Diencephalon (tissue), 1 donor: Measurements from ENCODE around the gene C1QTNF4. TPM values are rescaled to one million over a fixed set of nuclear protein-coding genes. Genes with fewer than 3 reads are reported as not detected.

Experiments used
- small RNA-seq: library from RNA; depleted of rRNA; stranded (forward); fragments of <200 nt; gene quantifications from one replicate; pipeline ENCODE3, GENCODE V24; 2014
- total RNA-seq: library from RNA; depleted of rRNA; stranded (reverse); fragments of >200 nt; gene quantifications from one replicate; pipeline ENCODE4 v1.2.3, GENCODE V29; 2014

The C1QTNF4 gene
- total RNA-seq = 33.2 TPM

DNA sequence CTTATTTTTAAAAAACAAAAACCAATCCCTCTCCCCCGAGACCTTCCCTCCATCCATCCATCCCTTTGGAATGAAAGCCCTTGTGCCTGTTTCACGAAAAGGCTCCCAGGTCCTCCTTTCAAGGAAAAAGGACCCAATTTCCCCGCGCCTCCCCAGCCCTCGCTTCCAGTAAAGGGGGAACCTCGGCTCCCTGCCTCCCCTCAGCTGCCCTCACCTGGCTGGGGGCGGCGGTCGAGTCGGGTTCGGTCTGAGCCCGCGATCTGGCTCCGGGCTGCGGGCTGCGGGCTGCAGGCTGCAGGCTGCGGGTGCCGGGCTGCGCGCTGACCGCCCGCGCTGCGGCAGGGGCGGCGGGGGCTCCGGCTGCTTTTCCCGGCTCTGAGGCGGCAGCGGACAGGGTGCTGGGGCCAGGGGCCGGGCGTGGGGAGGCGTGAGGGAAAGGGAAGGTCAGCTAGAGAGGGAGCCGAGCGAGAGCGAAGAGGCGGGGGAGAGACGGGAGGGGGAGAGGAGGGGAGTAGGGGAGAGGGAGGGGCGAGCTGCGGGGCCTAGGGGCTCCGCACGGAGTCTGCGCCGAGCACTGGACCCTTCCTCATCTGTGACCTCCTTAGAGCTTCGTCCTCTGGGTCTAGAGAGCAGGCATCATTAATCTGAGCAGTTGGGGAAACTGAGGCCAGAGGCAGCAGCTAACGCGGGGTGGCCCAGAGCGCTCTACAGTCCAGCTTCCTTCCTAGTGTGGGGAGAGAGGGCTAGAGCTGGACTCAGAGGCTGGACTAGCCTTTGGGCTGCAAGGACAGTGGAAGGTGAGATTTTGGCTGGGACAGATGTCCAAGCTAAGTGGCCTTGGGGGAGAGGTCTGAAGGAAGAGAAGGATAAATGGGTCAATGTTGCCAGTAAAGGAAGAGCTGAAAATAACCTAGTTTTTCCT lies at the start of gene C1QTNF4:
C1QTNF4 (minus strand) TSS at position 478 of the 922 bp plus-strand sequence. CDS start 3,601 bp downstream, outside the sequence.

GRCh38 chr11:47642099-47642855 lies 48.1 kb upstream of the C1QTNF4 start, which contains the start of gene MTCH2:
Gene MTCH2 (minus strand): TSS chr11:47642559. CDS start chr11:47642465, 94 bp downstream.

GRCh38 chr11:47586098-47586855 lies 7.9 kb downstream of the C1QTNF4 start, which contains the start of gene FAM180B:
Gene FAM180B (plus strand): TSS chr11:47586678. CDS start chr11:47586769, 91 bp downstream.

DNA sequence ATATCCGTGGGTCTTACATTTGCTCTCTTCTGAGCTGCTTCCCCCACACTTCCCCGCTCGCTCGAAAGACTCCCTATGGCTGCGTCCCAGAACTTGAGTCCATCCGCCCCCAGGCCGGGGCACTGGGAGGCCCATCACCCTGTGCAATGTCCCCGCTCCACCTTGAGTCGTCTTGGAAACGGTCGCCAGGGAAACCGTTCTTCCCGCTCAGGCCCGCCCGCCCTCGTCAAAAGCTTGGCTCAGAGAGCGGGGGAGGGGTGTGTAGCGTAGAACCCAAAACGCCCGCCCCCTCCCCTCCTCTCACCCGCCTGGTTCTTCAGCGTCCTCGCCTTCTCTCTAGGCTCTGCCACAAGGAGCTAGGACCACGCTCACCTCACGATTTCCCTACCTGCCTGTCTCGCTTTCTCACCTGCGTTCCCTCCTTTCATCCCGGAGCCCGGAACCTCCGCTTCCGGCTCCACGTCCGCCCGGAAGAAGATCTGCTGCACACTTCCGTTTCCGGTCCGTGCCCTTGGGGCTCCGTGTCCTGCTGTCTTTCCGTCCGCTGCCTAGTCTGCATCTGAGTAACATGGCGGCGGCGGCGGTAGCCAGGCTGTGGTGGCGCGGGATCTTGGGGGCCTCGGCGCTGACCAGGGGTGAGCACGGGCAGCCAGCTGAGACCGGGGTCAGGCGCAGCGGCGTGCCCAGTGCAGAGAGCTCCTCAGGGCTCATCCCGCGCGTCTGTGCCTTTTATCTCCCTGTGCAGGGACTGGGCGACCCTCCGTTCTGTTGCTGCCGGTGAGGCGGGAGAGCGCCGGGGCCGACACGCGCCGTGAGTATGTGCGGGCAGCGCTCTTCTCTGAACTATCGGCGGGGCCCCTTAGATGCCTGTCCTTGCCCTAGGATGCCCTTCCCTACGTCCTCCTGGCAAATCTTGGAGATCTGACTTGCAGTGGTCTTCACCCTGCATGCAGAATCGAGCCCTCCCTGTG lies 15.4 kb downstream of the C1QTNF4 start, which contains the start of the genes KBTBD4 and NDUFS3:
KBTBD4 (minus strand) TSS at position 447 of the 971 bp plus-strand sequence; CDS start at position 428, 19 bp downstream.
NDUFS3 (plus strand) TSS at position 551 of the 971 bp plus-strand sequence; CDS start at position 569, 18 bp downstream.

GRCh38 chr11:47565340-47566148 lies 28.7 kb downstream of the C1QTNF4 start, which contains the start of gene PTPMT1:
Gene PTPMT1 (plus strand): TSS chr11:47565599. CDS start chr11:47565623, 24 bp downstream.

GRCh38 chr11:47552566-47553405 lies 41.4 kb downstream of the C1QTNF4 start, which contains the start of gene CELF1:
Gene CELF1 (minus strand): TSS chr11:47553132. CDS start chr11:47499523, 53,609 bp downstream.

Small RNA genes within 50 kb of the gene (small RNA-seq; reads per million reads assigned to genes)
- gene RN7SL652P (not detected), gene RNU5E-10P (0.08 reads per million)

Other genes starting within 250 kb of the C1QTNF4 start
- gene MYBPC3, start 241.7 kb downstream of the C1QTNF4 start, total RNA-seq = not detected
- 1.8 TPM for gene SPI1, start 215.9 kb downstream of the C1QTNF4 start, total RNA-seq
- 12.5 TPM for gene SLC39A13, start 185.8 kb downstream of the C1QTNF4 start, total RNA-seq
- 108 TPM for gene PSMC3, start 168.0 kb downstream of the C1QTNF4 start, total RNA-seq
- gene RAPSN, start 145.3 kb downstream of the C1QTNF4 start, total RNA-seq = not detected
- 188 TPM for gene CELF1, start 41.3 kb downstream of the C1QTNF4 start, total RNA-seq
- gene PTPMT1, start 28.8 kb downstream of the C1QTNF4 start, total RNA-seq = 29.5 TPM
- 32.3 TPM for gene KBTBD4, start 15.4 kb downstream of the C1QTNF4 start, total RNA-seq
- gene NDUFS3, start 15.3 kb downstream of the C1QTNF4 start, total RNA-seq = 59.7 TPM
- not detected for gene FAM180B, start 7.7 kb downstream of the C1QTNF4 start, total RNA-seq
- 98.7 TPM for gene MTCH2, start 48.1 kb upstream of the C1QTNF4 start, total RNA-seq
- 1.8 TPM for gene AGBL2, start 121.0 kb upstream of the C1QTNF4 start, total RNA-seq
- gene FNBP4, start 172.9 kb upstream of the C1QTNF4 start, total RNA-seq = 92.0 TPM